Liver (tissue), 9 donors: ENCODE measurements around the gene EIF3F. TPM values are rescaled to one million over a fixed set of nuclear protein-coding genes. Genes with fewer than 3 reads are reported as not detected.

Source experiments
- DNase-seq: peaks from one replicate; pipeline ENCODE4 v3.0.0-alpha.2; 2017; ENCODE audit warnings: low spot score
- H3K27ac ChIP-seq, 2 donors: one replicate each; pipeline ENCODE4 v1.7.0; 2013; ENCODE audit warnings: inconsistent platforms in 2 of 2, low read length in 2 of 2, control low read depth in 1 of 2, low read depth in 1 of 2, mild to moderate bottlenecking in 1 of 2
- H3K27me3 ChIP-seq, 4 donors: one replicate each; pipeline versions ENCODE4 v1.6.1 to v1.7.0; 2013; ENCODE audit warnings: low read length in 3 of 4, inconsistent platforms in 1 of 4, mild to moderate bottlenecking in 1 of 4, moderate library complexity in 1 of 4; ENCODE audit not compliant: control insufficient read depth in 4 of 4, insufficient read depth in 4 of 4
- H3K36me3 ChIP-seq, 4 donors: one replicate each; pipeline versions ENCODE4 v1.6.1 to v1.7.0; 2013; ENCODE audit warnings: low read length in 3 of 4, mild to moderate bottlenecking in 3 of 4, low read depth in 1 of 4, moderate library complexity in 1 of 4; ENCODE audit not compliant: control insufficient read depth in 4 of 4, insufficient read depth in 3 of 4
- H3K4me1 ChIP-seq, 4 donors: one replicate each; pipeline versions ENCODE4 v1.6.1 to v1.7.0; 2013; ENCODE audit warnings: low read length in 3 of 4, mild to moderate bottlenecking in 3 of 4, moderate library complexity in 1 of 4; ENCODE audit not compliant: control insufficient read depth in 4 of 4, insufficient read depth in 4 of 4
- H3K4me3 ChIP-seq, 3 donors: one replicate each; pipeline versions ENCODE4 v1.6.1 to v1.7.0; 2013; ENCODE audit warnings: low read length in 3 of 3, control low read depth in 1 of 3, low read depth in 1 of 3, mild to moderate bottlenecking in 1 of 3
- H3K9ac ChIP-seq, 2 donors: one replicate each; pipeline ENCODE4 v1.7.0; 2013; ENCODE audit warnings: low read length in 2 of 2, mild to moderate bottlenecking in 2 of 2, moderate library complexity in 2 of 2, control low read depth in 1 of 2, low read depth in 1 of 2
- H3K9me3 ChIP-seq, 4 donors: one replicate each; pipeline versions ENCODE4 v1.6.1 to v1.7.0; 2013; ENCODE audit warnings: low read length in 3 of 4; ENCODE audit not compliant: control insufficient read depth in 4 of 4
- ATF3 ChIP-seq: IDR thresholded peaks from 2 replicates; pipeline ENCODE4 v1.6.1; 2016; ENCODE audit warnings: antibody characterized with exemption
- CTCF ChIP-seq: fragments of 150-350 bp; IDR thresholded peaks from 2 replicates; pipeline ENCODE4 v1.5.1; 2017; ENCODE audit warnings: improper control_type of control experiment, low read depth, low read length; ENCODE audit not compliant: missing input control
- EGR1 ChIP-seq, 2 donors: IDR thresholded peaks; 2 replicates each; pipeline ENCODE4 v1.6.1; 2016 to 2018; ENCODE audit warnings: antibody characterized with exemption in 2 of 2, low read depth in 2 of 2
- FOXA1 ChIP-seq: IDR thresholded peaks from 2 replicates; pipeline ENCODE4 v1.6.1; 2016; ENCODE audit warnings: antibody characterized with exemption
- FOXA2 ChIP-seq: IDR thresholded peaks from 2 replicates; pipeline ENCODE4 v1.6.1; 2016; ENCODE audit warnings: antibody characterized with exemption
- HNF4A ChIP-seq, 2 donors: conservative IDR thresholded peaks; 2 replicates each; pipeline ENCODE4 v1.6.1; 2016; ENCODE audit warnings: antibody characterized with exemption in 2 of 2, mild to moderate bottlenecking in 2 of 2
- HNF4G ChIP-seq: IDR thresholded peaks from 2 replicates; pipeline ENCODE4 v1.6.1; 2016; ENCODE audit warnings: antibody characterized with exemption
- MAX ChIP-seq: IDR thresholded peaks from 2 replicates; pipeline ENCODE4 v1.6.1; 2016; ENCODE audit warnings: antibody characterized with exemption
- NR2F2 ChIP-seq: IDR thresholded peaks from 2 replicates; pipeline ENCODE4 v1.6.1; 2016; ENCODE audit warnings: antibody characterized with exemption
- RAD21 ChIP-seq, 2 donors: IDR thresholded peaks; 2 replicates each; pipeline ENCODE4 v1.6.1; 2016; ENCODE audit warnings: antibody characterized with exemption in 2 of 2, mild to moderate bottlenecking in 2 of 2
- REST ChIP-seq: IDR thresholded peaks from 2 replicates; pipeline ENCODE4 v1.6.1; 2016; ENCODE audit warnings: antibody characterized with exemption, mild to moderate bottlenecking
- RXRA ChIP-seq, 2 donors: IDR thresholded peaks; 2 replicates each; pipeline ENCODE4 v1.6.1; 2017 to 2018; ENCODE audit warnings: antibody characterized with exemption in 2 of 2, mild to moderate bottlenecking in 1 of 2
- SP1 ChIP-seq: IDR thresholded peaks from 2 replicates; pipeline ENCODE4 v1.6.1; 2018; ENCODE audit warnings: antibody characterized with exemption, mild to moderate bottlenecking
- YY1 ChIP-seq: IDR thresholded peaks from 2 replicates; pipeline ENCODE4 v1.6.1; 2016; ENCODE audit warnings: antibody characterized with exemption, mild to moderate bottlenecking
- ZBTB33 ChIP-seq: IDR thresholded peaks from 2 replicates; pipeline ENCODE4 v1.6.1; 2016; ENCODE audit warnings: antibody characterized with exemption
- WGBS: extraction: QIAGEN DNeasy Blood & Tissue Kit; methylation state at CpG from one replicate; pipeline ENCODE4 v1.1.7; 2013; 5-methylcytosine and 5-hydroxymethylcytosine counted together
- polyA plus RNA-seq, 2 donors: library from polyadenylated mRNA; stranded (reverse) in 1 of 2; unstranded in 1 of 2; fragments of 200-250 nt in 1 of 2; fragments of >200 nt in 1 of 2; fragmentation: Nextera tagmentation in 1 of 2; extraction: Ambion mirVana in 1 of 2; gene quantifications; one replicate each; pipeline versions ENCODE4 v1.2.1 to v1.2.3, GENCODE V29; 2013 to 2015
- total RNA-seq, 2 donors: library from RNA; depleted of rRNA; stranded (reverse); fragments of >200 nt; gene quantifications; one replicate each; pipeline ENCODE4 v1.2.3, GENCODE V29; 2014
- donor health status: healthy.
- donor health status: healthy.
- donor health status: healthy.
- donor health status: healthy.
- donor health status: healthy.

The EIF3F gene
- total and polyA plus RNA-seq, 4 donors, result 59.4 to 246 (median 147) TPM

- H3K4me3 ChIP-seq, result no peak overlapping the region
- 72% methylated on average over 3 of the region's 3 CpGs for WGBS
Measured at GRCh38 chr11:7969756-7970646, 17.1 kb upstream of the EIF3F start.

GRCh38 chr11:7971846-7972245 is 15.3 kb upstream of the EIF3F start:
- H3K9me3 ChIP-seq, result no peaks in the 10 kb centered on the region
- DNase-seq, result no peak
- H3K4me3 ChIP-seq, result no peak overlapping the region
- no peaks in the 10 kb centered on the region for H3K4me1 ChIP-seq
- no peak for TF ChIP-seq MAX
- TF ChIP-seq FOXA1, result no peak
- TF ChIP-seq RXRA (IDR thresholded peaks at IDR 0.05), result no peak
- TF ChIP-seq ZBTB33, result no peak
- TF ChIP-seq SP1, result no peak
- H3K27ac ChIP-seq, result no peak overlapping the region
- no peaks in the 10 kb centered on the region for H3K36me3 ChIP-seq
- H3K27me3 ChIP-seq, result no peaks in the 10 kb centered on the region
- no peak overlapping the region for H3K9ac ChIP-seq

More at GRCh38 chr11:7969756-7970646, 17.1 kb upstream of the EIF3F start:
- Histone ChIP-seq H3K4me1 (no peaks in the 10 kb centered on the region), H3K27me3 (no peaks in the 10 kb centered on the region), H3K27ac (no peak overlapping the region), H3K9me3 (no peaks in the 10 kb centered on the region), H3K9ac (no peak overlapping the region), H3K36me3 (no peaks in the 10 kb centered on the region)
- TF ChIP-seq ATF3 (no peak), YY1 (no peak), HNF4G (no peak), CTCF (no peak)
- no peak for DNase-seq

GRCh38 chr11:7973011-7973410 is 14.1 kb upstream of the EIF3F start:
- Histone ChIP-seq H3K4me3 (no peak overlapping the region), H3K27ac (no peak overlapping the region), H3K9me3 (no peaks in the 10 kb centered on the region), H3K4me1 (no peaks in the 10 kb centered on the region), H3K9ac (no peak overlapping the region), H3K27me3 (no peaks in the 10 kb centered on the region), H3K36me3 (no peaks in the 10 kb centered on the region)
- DNase-seq, result no peak
- 85% methylated on average over 5 of the region's 5 CpGs for WGBS
- TF ChIP-seq RAD21 (IDR thresholded peaks at IDR 0.05) (no peak), REST (no peak), HNF4G (no peak), HNF4A (conservative IDR thresholded peaks at IDR 0.05) (no peak), YY1 (no peak), FOXA2 (no peak), CTCF (no peak), ATF3 (no peak), FOXA1 (no peak), NR2F2 (no peak), EGR1 (IDR thresholded peaks at IDR 0.05; ENCODE audit: low read depth in 2 of 2) (no peak)
